IMR-90 (cell line): ENCODE results near the gene SLC22A4. TPM values are rescaled to one million over a fixed set of nuclear protein-coding genes. Genes with fewer than 3 reads are reported as not detected.

Source experiments
- ATAC-seq: fragments of 200-7000 bp; cut with Tn5 transposase; 2 replicates; pipeline ENCODE4 v1.9.1; 2020; ENCODE audit warnings: low read depth, mild to moderate bottlenecking, moderate library complexity
- BruUV-seq: library from RNA; stranded (reverse); fragments of 400-500 nt; replicated peaks from 2 replicates; lab custom pipeline; 2021; lab: Mats Ljungman, UMichigan
- CTCF ChIA-PET: fragments of 300-600 bp; formaldehyde crosslinking; extraction: SDS; loops from one replicate; lab custom pipeline; 2021; ENCODE audit warnings: antibody characterized with exemption; lab: Yijun Ruan, JAX
- POLR2A ChIA-PET: fragments of 300-600 bp; sonication (Branson Sonifier 250); formaldehyde crosslinking; loops from one replicate; lab custom pipeline; 2022; ENCODE audit warnings: antibody characterized with exemption; ENCODE audit not compliant: unreplicated experiment; lab: Charles Lee
- DNase-seq: peaks from one replicate; pipeline ENCODE4 v3.0.0; 2013
- H2AFZ ChIP-seq: replicated peaks from 2 replicates; pipeline ENCODE3; 2013; ENCODE audit warnings: low read length, mild to moderate bottlenecking; ENCODE audit not compliant: poor library complexity
- H2AK5ac ChIP-seq: 2 replicates; pipeline ENCODE4 v1.6.1; 2013; ENCODE audit warnings: low read depth, low read length, inconsistent platforms
- H2AK9ac ChIP-seq: replicated peaks from 2 replicates; pipeline ENCODE3; 2013; ENCODE audit warnings: mild to moderate bottlenecking, low read depth, low read length, moderate library complexity; ENCODE audit not compliant: poor library complexity
- H2BK120ac ChIP-seq: 2 replicates; pipeline ENCODE4 v1.6.1; 2013; ENCODE audit warnings: low read depth, low read length, inconsistent platforms
- H2BK15ac ChIP-seq: 3 replicates; pipeline ENCODE4 v1.6.1; 2013; ENCODE audit warnings: low read depth, low read length, inconsistent platforms
- H2BK20ac ChIP-seq: 2 replicates; pipeline ENCODE4 v1.6.1; 2013; ENCODE audit warnings: low read depth, mild to moderate bottlenecking, inconsistent platforms, low read length, moderate library complexity
- H2BK5ac ChIP-seq: 2 replicates; pipeline ENCODE4 v1.6.1; 2013; ENCODE audit warnings: mild to moderate bottlenecking, low read depth, low read length, inconsistent platforms; ENCODE audit not compliant: poor library complexity, severe bottlenecking
- H3K14ac ChIP-seq: replicated peaks from 2 replicates; pipeline ENCODE4 v1.6.1; 2013; ENCODE audit warnings: low read depth, low read length, inconsistent platforms
- H3K18ac ChIP-seq: 2 replicates; pipeline ENCODE4 v1.6.1; 2013; ENCODE audit warnings: low read depth, low read length, control low read depth
- H3K23ac ChIP-seq: 2 replicates; pipeline ENCODE4 v1.6.1; 2013; ENCODE audit warnings: low read depth, low read length, inconsistent platforms
- H3K27ac ChIP-seq: 2 replicates; pipeline ENCODE4 v1.5.1; 2013; ENCODE audit warnings: mild to moderate bottlenecking, control low read depth, low read length; ENCODE audit not compliant: insufficient read depth
- H3K27me3 ChIP-seq: 2 replicates; pipeline ENCODE4 v1.6.1; 2013; ENCODE audit warnings: low read length; ENCODE audit not compliant: control insufficient read depth, insufficient read depth
- H3K36me3 ChIP-seq: 2 replicates; pipeline ENCODE4 v1.6.1; 2013; ENCODE audit warnings: low read length, mixed read lengths; ENCODE audit not compliant: control insufficient read depth, insufficient read depth
- H3K4ac ChIP-seq: 2 replicates; pipeline ENCODE4 v1.6.1; 2013; ENCODE audit warnings: low read depth, low read length, inconsistent platforms
- H3K4me1 ChIP-seq: 2 replicates; pipeline ENCODE4 v1.6.1; 2013; ENCODE audit warnings: low read length, mixed read lengths; ENCODE audit not compliant: control insufficient read depth, insufficient read depth
- H3K4me2 ChIP-seq: 2 replicates; pipeline ENCODE4 v1.6.1; 2013; ENCODE audit warnings: low read depth, mild to moderate bottlenecking, control low read depth, low read length, moderate library complexity
- H3K4me3 ChIP-seq: 2 replicates; pipeline ENCODE4 v1.5.1; 2013; ENCODE audit warnings: low read depth, mild to moderate bottlenecking, control low read depth, low read length, moderate library complexity; ENCODE audit not compliant: insufficient read depth
- H3K56ac ChIP-seq: 2 replicates; pipeline ENCODE4 v1.6.1; 2013; ENCODE audit warnings: low read length, inconsistent platforms; ENCODE audit not compliant: insufficient read depth; ENCODE audit errors: extremely low read depth
- H3K79me1 ChIP-seq, 2 experiments: 2 replicates each; pipeline ENCODE4 v1.6.1; 2013; ENCODE audit warnings: low read length in 2 of 2, inconsistent platforms in 1 of 2, low read depth in 1 of 2
- H3K9ac ChIP-seq: 2 replicates; pipeline ENCODE4 v1.6.1; 2013; ENCODE audit warnings: low read depth, low read length, control low read depth
- H3K9me1 ChIP-seq: 2 replicates; pipeline ENCODE4 v1.6.1; 2013; ENCODE audit warnings: low read length, inconsistent platforms; ENCODE audit not compliant: insufficient read depth
- H3K9me3 ChIP-seq: 2 replicates; pipeline ENCODE4 v1.6.1; 2013; ENCODE audit warnings: low read length; ENCODE audit not compliant: control insufficient read depth, insufficient read depth
- H4K20me1 ChIP-seq: 2 replicates; pipeline ENCODE4 v1.6.1; 2013; ENCODE audit warnings: low read length, inconsistent platforms; ENCODE audit not compliant: insufficient read depth
- H4K5ac ChIP-seq: 2 replicates; pipeline ENCODE4 v1.6.1; 2013; ENCODE audit warnings: mild to moderate bottlenecking, low read depth, low read length, control low read depth
- H4K8ac ChIP-seq, 2 experiments: 2 replicates each; pipeline ENCODE4 v1.6.1; 2013; ENCODE audit warnings: low read depth in 2 of 2, low read length in 2 of 2, control low read depth in 1 of 2, inconsistent platforms in 1 of 2
- H4K91ac ChIP-seq: 2 replicates; pipeline ENCODE4 v1.6.1; 2013; ENCODE audit warnings: low read depth, low read length, inconsistent platforms; ENCODE audit not compliant: insufficient read depth
- CEBPB ChIP-seq: IDR thresholded peaks from 2 replicates; pipeline ENCODE4 v1.6.1; 2012; ENCODE audit warnings: low read depth, low read length, improper control_type of control experiment
- CHD1 ChIP-seq: IDR thresholded peaks from 2 replicates; pipeline ENCODE4 v1.6.1; 2012; ENCODE audit warnings: low read depth, low read length, improper control_type of control experiment
- CTCF ChIP-seq: conservative IDR thresholded peaks from 2 replicates; pipeline ENCODE4 v1.5.1; 2012; ENCODE audit warnings: mild to moderate bottlenecking, low read depth, low read length, improper control_type of control experiment
- ELK1 ChIP-seq: fragments of 150-350 bp; IDR thresholded peaks from 2 replicates; pipeline ENCODE4 v1.6.1; 2016; ENCODE audit warnings: low read depth, mild to moderate bottlenecking, low read length, moderate library complexity, borderline replicate concordance
- MAFK ChIP-seq: IDR thresholded peaks from 2 replicates; pipeline ENCODE4 v1.6.1; 2012; ENCODE audit warnings: low read depth, low read length, improper control_type of control experiment
- MAZ ChIP-seq: IDR thresholded peaks from 2 replicates; pipeline ENCODE4 v1.6.1; 2012; ENCODE audit warnings: low read depth, mild to moderate bottlenecking, low read length, improper control_type of control experiment, moderate library complexity, borderline replicate concordance
- MXI1 ChIP-seq: IDR thresholded peaks from 2 replicates; pipeline ENCODE4 v1.6.1; 2012; ENCODE audit warnings: low read depth, mild to moderate bottlenecking, low read length, moderate library complexity, borderline replicate concordance
- NFE2L2 ChIP-seq: fragments of 150-350 bp; IDR thresholded peaks from 2 replicates; pipeline ENCODE4 v1.6.1; 2016; ENCODE audit warnings: low read depth, mild to moderate bottlenecking, low read length
- POLR2A ChIP-seq: IDR thresholded peaks from 2 replicates; pipeline ENCODE4 v1.6.1; 2012; ENCODE audit warnings: mild to moderate bottlenecking, low read depth, low read length
- RAD21 ChIP-seq: IDR thresholded peaks from 2 replicates; pipeline ENCODE4 v1.6.1; 2012; ENCODE audit warnings: low read length, improper control_type of control experiment
- SMC3 ChIP-seq: fragments of 150-350 bp; IDR thresholded peaks from 2 replicates; pipeline ENCODE4 v1.6.1; 2016; ENCODE audit warnings: low read depth, mild to moderate bottlenecking, antibody characterized with exemption, low read length, moderate library complexity
- USF2 ChIP-seq: fragments of 150-350 bp; IDR thresholded peaks from 2 replicates; pipeline ENCODE4 v1.6.1; 2017; ENCODE audit warnings: mild to moderate bottlenecking, antibody characterized with exemption, low read length, low read depth
- WGBS, 2 experiments: methylation state at CpG; one replicate each; pipeline versions ENCODE4 v1.1.5 to v1.1.7; 2013; ENCODE audit warnings: missing lambda C conversion rate in 2 of 2; ENCODE audit not compliant: insufficient read length in 1 of 2; ENCODE audit errors: extremely low coverage in 2 of 2; 5-methylcytosine and 5-hydroxymethylcytosine counted together
- dilution Hi-C: fragments of 300-500 bp; cut with HindIII; formaldehyde crosslinking; loops from one replicate; pipeline ENCODE4 v1.14.3; 2018; ENCODE audit warnings: low sequenced_read_pairs; ENCODE audit not compliant: unreplicated experiment
- in situ Hi-C: fragments of 300-500 bp; cut with MboI; formaldehyde crosslinking; loops from 3 replicates; pipeline ENCODE4 v1.14.3; 2019; ENCODE audit warnings: low sequenced_read_pairs, inconsistent platforms, mixed read lengths
- intact Hi-C: fragments of 100-400 bp; cut with micrococcal nuclease; formaldehyde crosslinking; loops from 2 replicates; pipeline ENCODE4 v1.10.0; 2022
- polyA plus RNA-seq, 3 experiments: library from polyadenylated mRNA; depleted of rRNA; stranded (reverse); fragments of >200 nt; gene quantifications; 2 replicates each; pipeline ENCODE4 v1.2.3, GENCODE V29; 2012; ENCODE audit warnings: low replicate concordance in 1 of 3
- total RNA-seq: library from RNA; depleted of rRNA; stranded (reverse); fragments of >200 nt; gene quantifications from 2 replicates; pipeline ENCODE4 v1.2.3, GENCODE V29; 2012

The SLC22A4 gene
- total and polyA plus RNA-seq, 2 of the 4 experiments (the other 2 are of a cell fraction): 2.6 to 3.2 TPM

- no peak overlapping the region for H2AK5ac ChIP-seq
These were observed 5.7 kb downstream of the SLC22A4 start for GRCh38 chr5:132299917-132300316.

More at GRCh38 chr5:132299917-132300316, 5.7 kb downstream of the SLC22A4 start:
- H3K4me2 ChIP-seq: no peak overlapping the region
- TF ChIP-seq SMC3: no peak
- TF ChIP-seq CEBPB: no peak
- no peak for TF ChIP-seq RAD21
- no peak for TF ChIP-seq MAFK
- no peak for TF ChIP-seq USF2
- no peak for TF ChIP-seq NFE2L2
- TF ChIP-seq CHD1: no peak
- TF ChIP-seq MAZ: no peak
- no peak for TF ChIP-seq CTCF
- no peak for TF ChIP-seq POLR2A
- TF ChIP-seq MXI1: no peak
- no peak for TF ChIP-seq ELK1
- no peak overlapping the region for H2AK9ac ChIP-seq
- ATAC-seq: no peak
- no peak overlapping the region for H2BK120ac ChIP-seq
- in situ Hi-C loops (no loop called here), dilution Hi-C loops (no loop called here), intact Hi-C loops (no loop called here)
- no peak overlapping the region for H4K8ac ChIP-seq
- H2AFZ ChIP-seq: no peak overlapping the region
- H3K27me3 ChIP-seq: no peaks in the 10 kb centered on the region
- no peak overlapping the region for H3K56ac ChIP-seq
- H3K9me3 ChIP-seq: no peaks in the 10 kb centered on the region
- no peak overlapping the region for H4K91ac ChIP-seq
- no peaks in the 10 kb centered on the region for H3K36me3 ChIP-seq
- H3K9me1 ChIP-seq: peaks cover 22% of the 10 kb centered on the region; the same call in 1 of the 2 replicates
- no peak overlapping the region for H3K18ac ChIP-seq
- no peak overlapping the region for H3K27ac ChIP-seq
- H2BK20ac ChIP-seq: no peak overlapping the region
- H3K23ac ChIP-seq: no peak overlapping the region
- peaks cover 52 to 54% of the 10 kb centered on the region in 2 experiments for H3K79me1 ChIP-seq
- H4K20me1 ChIP-seq: no peaks in the 10 kb centered on the region
- H4K5ac ChIP-seq: no peak overlapping the region
- no peak for DNase-seq
- BruUV-seq: no TSS peak
- CTCF ChIA-PET: no interaction called here
- H3K4me3 ChIP-seq: no peak overlapping the region
- no peak overlapping the region for H3K14ac ChIP-seq
- no CpG with 5 or more reads among the region's 2 CpGs for WGBS, 2 experiments
- H3K4me1 ChIP-seq: peaks cover 9% of the 10 kb centered on the region
- no peak overlapping the region for H2BK15ac ChIP-seq
- no peak overlapping the region for H3K4ac ChIP-seq
- no peak overlapping the region for H2BK5ac ChIP-seq
- POLR2A ChIA-PET: interaction anchor here (0.5 kb wide), 1 partner anchor 1106 kb away, joined by 5 read pairs; no protein-coding TSS in a partner anchor
- no peak overlapping the region for H3K9ac ChIP-seq
